Measurements from ENCODE around the gene TOB1. TPM values are rescaled to one million over a fixed set of nuclear protein-coding genes. Genes with fewer than 3 reads are reported as not detected.
"Not testable (repeated sequence)": the region's sequence is repeated elsewhere in the genome, so short reads cannot be mapped to it uniquely, and the experiment has no call there.

TOB1 gene
- total RNA-seq, 1 donor from 2014 or later, result 43.9 TPM

DNA sequence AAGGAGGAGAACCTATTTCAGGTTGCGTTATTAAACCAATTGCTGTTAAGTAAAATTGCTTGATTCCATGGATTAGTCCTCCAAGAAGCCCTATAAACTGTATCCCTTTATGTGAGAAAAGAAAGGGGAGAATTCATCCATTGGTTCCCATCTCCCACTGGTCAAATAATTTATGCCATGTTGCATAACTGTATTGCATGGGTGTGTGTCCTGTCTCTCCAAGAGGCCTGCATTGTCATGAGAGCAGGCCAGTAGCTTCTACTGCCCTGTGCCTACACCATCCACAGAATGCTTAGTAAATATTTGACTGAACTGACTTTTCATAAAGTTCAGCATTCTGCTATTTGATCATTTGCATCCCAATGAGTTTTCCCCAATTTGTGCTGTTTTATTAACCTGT is 11.7 kb upstream of the TOB1 start:
- TF ChIP-seq, protein P1, sequence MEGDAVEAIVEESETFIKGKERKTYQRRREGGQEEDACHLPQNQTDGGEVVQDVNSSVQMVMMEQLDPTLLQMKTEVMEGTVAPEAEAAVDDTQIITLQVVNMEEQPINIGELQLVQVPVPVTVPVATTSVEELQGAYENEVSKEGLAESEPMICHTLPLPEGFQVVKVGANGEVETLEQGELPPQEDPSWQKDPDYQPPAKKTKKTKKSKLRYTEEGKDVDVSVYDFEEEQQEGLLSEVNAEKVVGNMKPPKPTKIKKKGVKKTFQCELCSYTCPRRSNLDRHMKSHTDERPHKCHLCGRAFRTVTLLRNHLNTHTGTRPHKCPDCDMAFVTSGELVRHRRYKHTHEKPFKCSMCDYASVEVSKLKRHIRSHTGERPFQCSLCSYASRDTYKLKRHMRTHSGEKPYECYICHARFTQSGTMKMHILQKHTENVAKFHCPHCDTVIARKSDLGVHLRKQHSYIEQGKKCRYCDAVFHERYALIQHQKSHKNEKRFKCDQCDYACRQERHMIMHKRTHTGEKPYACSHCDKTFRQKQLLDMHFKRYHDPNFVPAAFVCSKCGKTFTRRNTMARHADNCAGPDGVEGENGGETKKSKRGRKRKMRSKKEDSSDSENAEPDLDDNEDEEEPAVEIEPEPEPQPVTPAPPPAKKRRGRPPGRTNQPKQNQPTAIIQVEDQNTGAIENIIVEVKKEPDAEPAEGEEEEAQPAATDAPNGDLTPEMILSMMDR (IDR thresholded peaks at IDR 0.05; ENCODE audit: unreplicated experiment), result no peak
- H3K4me3 Mint-ChIP-seq (ENCODE audit: low read depth), result no peak overlapping the region
- no peak for DNase-seq (ENCODE audit: low spot score, unreplicated experiment)
- no peaks in the 10 kb centered on the region for H3K27me3 Mint-ChIP-seq
- peaks cover 4% of the 10 kb centered on the region for H3K4me1 Mint-ChIP-seq (ENCODE audit: low read depth)
- no peaks in the 10 kb centered on the region for H3K36me3 Mint-ChIP-seq (ENCODE audit: insufficient read depth)
- H3K9me3 Mint-ChIP-seq (ENCODE audit: low read depth), result no peaks in the 10 kb centered on the region
- no peak overlapping the region for H3K27ac Mint-ChIP-seq

DNA sequence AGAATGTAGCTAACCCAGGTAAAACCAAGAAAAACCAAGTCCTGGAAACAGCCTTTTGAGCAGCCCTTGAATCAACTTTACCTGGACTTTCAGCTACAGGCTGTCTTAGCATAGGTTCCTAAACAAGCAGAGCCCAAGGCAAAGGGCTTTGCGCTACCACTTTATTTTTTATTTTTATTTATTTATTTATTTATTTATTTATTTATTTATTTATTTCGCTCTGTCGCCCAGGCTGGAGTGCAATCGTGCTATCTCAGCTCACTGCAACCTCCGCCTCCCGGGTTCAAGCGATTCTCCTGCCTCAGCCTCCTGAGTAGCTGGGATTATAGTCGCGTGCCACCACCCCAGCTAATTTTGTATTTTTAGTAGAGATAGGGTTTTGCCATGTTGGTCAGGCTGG is 10.9 kb upstream of the TOB1 start:
- not testable (repeated sequence) for DNase-seq (ENCODE audit: low spot score, unreplicated experiment); H3K4me3 Mint-ChIP-seq (ENCODE audit: low read depth); H3K4me1 Mint-ChIP-seq (ENCODE audit: low read depth); H3K27ac Mint-ChIP-seq; H3K9me3 Mint-ChIP-seq (ENCODE audit: low read depth); H3K27me3 Mint-ChIP-seq; H3K36me3 Mint-ChIP-seq (ENCODE audit: insufficient read depth)

GRCh38 chr17:50875074-50875473 is 8.9 kb upstream of the TOB1 start:
- TF ChIP-seq, protein P1 (IDR thresholded peaks at IDR 0.05; ENCODE audit: unreplicated experiment), result no peak
- Mint-ChIP-seq H3K4me1 (ENCODE audit: low read depth) (peaks cover 6% of the 10 kb centered on the region), H3K9me3 (ENCODE audit: low read depth) (no peaks in the 10 kb centered on the region), H3K27ac (no peak overlapping the region), H3K36me3 (ENCODE audit: insufficient read depth) (no peaks in the 10 kb centered on the region), H3K27me3 (no peaks in the 10 kb centered on the region), H3K4me3 (ENCODE audit: low read depth) (no peak overlapping the region)
- DNase-seq (ENCODE audit: low spot score, unreplicated experiment), result no peak

GRCh38 chr17:50872710-50873424 is 6.7 kb upstream of the TOB1 start:
- no peaks in the 10 kb centered on the region for H3K27me3 Mint-ChIP-seq
- no peak overlapping the region for H3K27ac Mint-ChIP-seq
- H3K36me3 Mint-ChIP-seq (ENCODE audit: insufficient read depth), result no peaks in the 10 kb centered on the region
- no peaks in the 10 kb centered on the region for H3K9me3 Mint-ChIP-seq (ENCODE audit: low read depth)
- no peak for DNase-seq (ENCODE audit: low spot score, unreplicated experiment)
- TF ChIP-seq, protein P1 (IDR thresholded peaks at IDR 0.05; ENCODE audit: unreplicated experiment), result no peak
- H3K4me1 Mint-ChIP-seq (ENCODE audit: low read depth), result peaks cover 18% of the 10 kb centered on the region
- H3K4me3 Mint-ChIP-seq (ENCODE audit: low read depth), result no peak overlapping the region

DNA sequence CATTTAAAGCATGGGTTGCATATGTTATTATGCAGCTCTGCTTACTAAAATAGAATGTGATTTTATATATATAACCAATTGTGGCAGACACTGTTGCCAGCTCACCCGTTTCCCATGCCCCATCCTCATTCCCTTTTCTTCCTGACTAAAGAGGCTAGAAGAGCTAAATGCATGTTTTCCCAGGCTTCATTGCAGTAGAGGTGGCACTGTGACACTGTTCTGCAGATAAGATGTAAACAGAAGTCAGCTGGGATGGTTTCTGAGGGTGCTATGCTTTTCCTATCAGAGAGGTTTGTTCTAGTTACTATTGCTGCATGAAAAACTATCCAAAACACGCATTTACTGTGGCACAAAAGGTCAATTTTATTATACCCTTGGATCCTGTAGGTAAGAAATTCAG is 5.7 kb upstream of the TOB1 start:
- Mint-ChIP-seq H3K4me3 (ENCODE audit: low read depth) (no peak overlapping the region), H3K36me3 (ENCODE audit: insufficient read depth) (no peaks in the 10 kb centered on the region)

More for the DNA sequence above, 5.7 kb upstream of the TOB1 start:
- H3K27me3 Mint-ChIP-seq, result no peaks in the 10 kb centered on the region
- no peak overlapping the region for H3K27ac Mint-ChIP-seq
- TF ChIP-seq, protein P1 (IDR thresholded peaks at IDR 0.05; ENCODE audit: unreplicated experiment), result no peak
- peaks cover 19% of the 10 kb centered on the region for H3K4me1 Mint-ChIP-seq (ENCODE audit: low read depth)
- no peak for DNase-seq (ENCODE audit: low spot score, unreplicated experiment)
- H3K9me3 Mint-ChIP-seq (ENCODE audit: low read depth), result no peaks in the 10 kb centered on the region

Measured in progenitor cell of endocrine pancreas (in vitro differentiated cells).